Measurements from ENCODE around the gene TNFRSF18.

Gene TNFRSF18

DNA sequence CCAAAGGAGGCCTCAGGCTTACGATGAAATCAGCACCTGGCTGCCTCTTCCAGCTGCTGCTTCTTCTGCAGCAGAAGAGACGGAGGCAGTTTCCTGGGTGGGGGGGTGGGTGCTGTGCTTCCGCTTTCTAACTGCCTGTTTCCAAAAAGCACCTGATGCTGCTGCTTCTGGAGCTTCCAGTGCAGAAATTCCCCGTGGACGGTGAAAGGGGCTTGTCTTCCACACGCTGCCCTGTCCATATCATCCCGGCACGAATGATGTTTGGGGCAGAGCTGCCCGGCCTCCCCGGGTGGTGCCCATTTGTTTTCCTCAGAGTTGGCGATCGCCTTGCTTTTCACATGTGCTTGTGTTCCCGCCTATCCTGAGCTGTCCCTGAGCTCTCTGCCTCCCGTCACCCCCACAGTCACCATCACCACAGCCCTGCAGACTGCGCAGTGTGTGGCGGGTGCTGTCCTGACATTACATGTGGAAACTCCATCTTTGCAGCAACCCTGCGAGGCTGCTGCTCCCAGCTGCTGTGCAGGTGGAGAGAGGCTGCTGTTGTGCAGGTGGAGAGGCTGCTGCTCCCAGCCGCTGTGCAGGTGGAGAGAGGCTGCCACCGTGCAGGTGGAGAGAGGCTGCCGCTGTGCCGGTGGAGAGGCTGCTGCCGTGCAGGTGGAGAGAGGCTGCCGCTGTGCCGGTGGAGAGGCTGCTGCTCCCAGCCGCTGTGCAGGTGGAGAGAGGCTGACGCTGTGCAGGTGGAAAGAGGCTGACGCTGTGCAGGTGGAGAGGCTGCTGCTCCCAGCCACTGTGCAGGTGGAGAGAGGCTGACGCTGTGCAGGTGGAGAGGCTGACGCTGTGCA lies 30.9 kb downstream of the TNFRSF18 start:
- no peak for DNase-seq

GRCh38 chr1:1173793-1174415 lies 32.5 kb downstream of the TNFRSF18 start, which contains the start of gene TTLL10:
Gene TTLL10, plus strand, starts transcription at chr1:1173880. Its CDS starts 5,336 bp downstream, at chr1:1179216.
- DNase-seq, result peak; percentile 64

GRCh38 chr1:1173061-1173792 lies 33.2 kb downstream of the TNFRSF18 start:
- DNase-seq, result no peak

GRCh38 chr1:1171546-1172340 lies 34.6 kb downstream of the TNFRSF18 start:
- no peak for DNase-seq

DNA sequence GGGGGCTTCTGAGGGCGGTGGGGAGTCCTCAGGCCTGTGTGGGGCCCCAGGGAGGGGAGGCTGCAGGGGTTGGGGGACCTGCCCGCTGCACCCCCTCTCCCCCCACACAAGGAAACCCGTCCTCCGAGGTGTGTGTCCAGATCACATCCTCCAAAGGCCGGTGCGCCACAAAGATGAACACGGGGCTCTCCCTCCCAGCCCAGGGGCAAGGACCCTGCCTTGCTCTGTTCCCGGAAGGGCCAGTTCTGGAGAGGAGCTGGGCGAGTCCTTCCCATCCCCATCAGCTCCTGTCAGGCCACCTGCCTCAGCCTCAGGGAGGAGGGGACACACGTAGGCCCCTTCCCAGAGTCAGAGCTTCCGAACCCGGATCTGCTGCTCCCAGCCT lies 35.2 kb downstream of the TNFRSF18 start:
- DNase-seq, result no peak

GRCh38 chr1:1170215-1171091 lies 35.9 kb downstream of the TNFRSF18 start:
- no peak for DNase-seq

- no peak for DNase-seq
These were observed 36.8 kb downstream of the TNFRSF18 start for GRCh38 chr1:1169429-1170214.

- DNase-seq, result no peak
These were observed 37.7 kb downstream of the TNFRSF18 start for GRCh38 chr1:1168451-1169411.

DNA sequence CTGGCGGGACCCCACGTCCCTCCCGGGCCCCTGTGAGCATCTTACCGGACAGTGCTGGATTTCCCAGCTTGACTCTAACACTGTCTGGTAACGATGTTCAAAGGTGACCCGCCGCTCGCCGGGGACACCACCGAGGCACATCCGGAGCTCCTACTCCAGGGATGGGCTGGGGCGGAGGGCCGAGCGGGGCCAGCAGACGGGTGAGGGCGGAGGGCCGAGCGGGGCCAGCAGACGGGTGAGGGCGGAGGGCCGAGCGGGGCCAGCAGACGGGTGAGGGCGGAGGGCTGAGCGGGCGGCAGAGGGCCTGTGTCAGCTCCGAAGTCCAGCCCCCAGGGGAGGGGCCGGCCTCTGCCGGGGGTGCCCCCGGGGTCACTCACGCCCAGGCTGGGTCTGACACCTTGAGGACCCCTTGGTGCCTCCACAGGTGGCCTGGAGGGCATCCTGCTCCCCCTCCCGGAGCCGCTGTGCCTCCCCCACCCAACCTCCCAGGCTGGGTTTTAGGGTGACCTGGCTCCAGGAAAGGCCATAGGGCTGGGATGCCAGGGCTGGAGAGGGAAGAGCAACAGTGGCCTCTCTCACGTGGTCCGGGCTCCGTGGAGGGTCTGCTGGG lies 38.4 kb downstream of the TNFRSF18 start:
- DNase-seq, result no peak

DNA sequence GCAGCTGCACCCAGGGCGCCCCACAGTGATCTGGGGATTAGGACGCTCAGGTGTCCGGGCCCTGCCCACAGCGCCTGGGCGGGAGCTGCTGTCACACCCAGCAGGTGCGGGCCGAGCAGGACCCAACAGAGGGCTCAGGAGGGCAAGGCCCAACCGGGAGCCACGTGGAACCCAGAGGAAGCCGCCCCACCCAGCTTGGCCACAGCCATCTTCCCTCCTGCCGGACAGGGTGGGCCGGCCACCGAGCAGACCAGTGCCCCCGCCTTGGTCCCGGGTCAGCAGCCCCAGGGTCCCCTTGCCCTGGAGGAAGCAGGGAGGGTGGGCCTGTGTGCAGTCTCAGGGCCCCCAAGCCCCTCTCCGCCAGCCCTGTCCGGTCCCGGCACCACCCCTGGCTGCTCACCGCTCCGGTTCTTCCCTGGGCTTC lies 39.0 kb downstream of the TNFRSF18 start:
- no peak for DNase-seq

GRCh38 chr1:1166642-1167397 lies 39.6 kb downstream of the TNFRSF18 start:
- no peak for DNase-seq

DNA sequence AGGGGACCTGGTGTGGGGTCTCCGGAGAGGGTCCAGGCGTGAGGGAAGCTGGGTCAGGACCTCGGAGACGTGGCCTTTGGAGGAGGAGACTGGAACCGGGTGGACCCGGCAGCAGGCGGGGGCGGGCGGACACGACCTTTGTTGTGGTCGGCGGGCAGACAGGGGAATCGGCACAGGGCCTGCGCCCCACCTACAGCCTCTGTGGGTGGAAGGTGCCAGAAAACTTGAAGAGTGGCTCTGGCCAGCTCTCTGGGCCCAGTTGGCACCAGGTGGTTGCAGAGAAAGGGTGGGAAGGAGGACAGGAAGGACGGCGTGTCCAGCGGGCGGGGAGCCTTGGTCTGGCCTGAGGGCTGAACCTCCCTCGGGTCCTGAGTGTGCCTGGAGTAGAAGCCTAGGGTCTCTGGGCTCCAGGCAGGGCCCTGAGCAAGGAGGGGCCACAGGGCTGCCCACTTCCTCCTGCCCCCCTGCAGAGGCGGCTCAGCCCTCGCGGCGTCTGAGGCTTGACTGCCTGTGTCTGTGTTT lies 40.4 kb downstream of the TNFRSF18 start:
- no peak for DNase-seq

DNA sequence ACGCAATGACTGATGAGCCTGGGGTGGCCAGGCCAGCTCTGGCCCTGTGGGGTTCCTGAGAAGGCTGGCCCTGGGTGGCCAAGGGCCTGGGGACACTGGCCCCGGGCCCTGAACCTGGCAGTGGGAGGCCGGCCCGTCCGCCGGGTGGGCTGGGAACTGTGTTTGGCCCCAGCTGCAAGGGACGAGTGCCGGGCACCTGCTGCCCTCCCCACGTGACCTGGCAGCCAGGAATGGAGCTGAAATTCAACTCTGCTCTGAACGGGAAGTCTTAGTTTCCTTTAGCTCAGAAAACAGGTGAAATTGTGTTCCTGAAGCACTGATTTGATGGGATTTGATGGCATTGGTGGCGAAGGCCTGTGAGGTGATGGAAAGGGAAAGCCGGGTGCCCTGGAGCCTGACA lies 40.9 kb downstream of the TNFRSF18 start:
- DNase-seq, result no peak

GRCh38 chr1:1164701-1165451 lies 41.5 kb downstream of the TNFRSF18 start:
- no peak for DNase-seq

- DNase-seq, result no peak
These were observed 42.1 kb downstream of the TNFRSF18 start for GRCh38 chr1:1164361-1164700.

DNA sequence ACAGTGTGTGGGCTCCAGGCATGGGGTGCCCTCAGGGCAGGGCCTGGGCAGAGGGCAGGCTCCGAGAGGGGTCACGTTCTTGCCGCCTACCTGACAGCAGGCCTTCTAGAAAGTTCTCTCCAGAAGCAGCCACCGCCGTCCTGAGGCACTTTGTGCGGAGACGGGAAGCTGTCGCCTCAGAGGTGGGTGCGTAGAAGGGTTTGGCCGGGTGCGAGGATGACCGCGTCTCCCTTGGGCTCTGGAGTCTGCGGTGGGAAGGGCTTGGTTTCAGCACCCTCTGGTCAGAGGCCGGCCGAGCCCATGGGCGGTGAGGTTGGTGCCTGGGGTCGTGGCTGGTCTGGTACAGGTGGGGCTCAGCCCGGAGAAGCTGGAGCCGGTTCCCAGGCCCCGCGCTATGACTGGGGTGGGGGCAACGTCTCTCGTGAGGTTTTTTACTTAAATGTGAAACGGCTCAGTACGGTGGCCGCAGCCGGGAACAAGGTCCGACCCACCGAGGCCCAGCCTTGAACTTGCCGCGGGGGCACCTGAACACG lies 42.8 kb downstream of the TNFRSF18 start:
- no peak for DNase-seq

All from activated gamma-delta T cell treated with Interleukin-2 at 50 U/mL for 16 hours (primary cell).